ENCODE results near the gene FBXW4. TPM values are rescaled to one million over a fixed set of nuclear protein-coding genes. Genes with fewer than 3 reads are reported as not detected.

Gene FBXW4
- total and polyA plus RNA-seq, 8 donors: 36.6 to 95.3 (median 42.6) TPM

- no peaks in the 10 kb centered on the region for H3K9me3 ChIP-seq
- no peak for DNase-seq
- no peaks in the 10 kb centered on the region for H3K4me1 ChIP-seq
- no peak overlapping the region for H3K4me3 ChIP-seq
- intact Hi-C loops (cut with DNase I; ENCODE audit: low total_unique reads): no loop called here
- no peak for TF ChIP-seq POLR2A (IDR thresholded peaks at IDR 0.05)
- TF ChIP-seq CTCF (IDR thresholded peaks at IDR 0.05): no peak
- no peak for TF ChIP-seq POLR2AphosphoS5 (IDR thresholded peaks at IDR 0.05)
- TF ChIP-seq EP300 (IDR thresholded peaks at IDR 0.05): no peak
- H3K36me3 ChIP-seq: peaks cover 0 to 91% (median 86%) of the 10 kb centered on the region in 4 donors
- no peak overlapping the region for H3K27ac ChIP-seq
- WGBS, 5 donors: 69 to 82% (median 78%) methylated on average over 5 of the region's 5 CpGs
- H3K27me3 ChIP-seq: no peaks in the 10 kb centered on the region
These were observed 43.6 kb downstream of the FBXW4 start for GRCh38 chr10:101651336-101651735.

- H3K9me3 ChIP-seq: no peaks in the 10 kb centered on the region
- H3K4me1 ChIP-seq: no peaks in the 10 kb centered on the region
- H3K27me3 ChIP-seq: no peaks in the 10 kb centered on the region
- no peak for DNase-seq
- TF ChIP-seq POLR2A (IDR thresholded peaks at IDR 0.05) (no peak), CTCF (IDR thresholded peaks at IDR 0.05) (no peak), EP300 (IDR thresholded peaks at IDR 0.05) (no peak), POLR2AphosphoS5 (IDR thresholded peaks at IDR 0.05) (no peak)
- intact Hi-C loops (cut with DNase I; ENCODE audit: low total_unique reads): no loop called here
- peaks cover 0 to 91% (median 84%) of the 10 kb centered on the region in 4 donors for H3K36me3 ChIP-seq
- H3K4me3 ChIP-seq: no peak overlapping the region
- no peak overlapping the region for H3K27ac ChIP-seq
- 87 to 96% (median 92%) methylated on average over 6 to 15 of the region's 15 CpGs for WGBS, 5 donors
These were observed 44.1 kb downstream of the FBXW4 start for GRCh38 chr10:101650863-101651262.

GRCh38 chr10:101649525-101650085, 45.4 kb downstream of the FBXW4 start:
- H3K4me1 ChIP-seq: no peaks in the 10 kb centered on the region
- intact Hi-C loops (cut with DNase I; ENCODE audit: low total_unique reads): no loop called here
- WGBS, 5 donors: 87 to 96% (median 91%) methylated on average over 4 to 5 of the region's 5 CpGs
- H3K4me3 ChIP-seq: no peak overlapping the region
- H3K36me3 ChIP-seq: peaks cover 0 to 90% (median 76%) of the 10 kb centered on the region in 4 donors
- no peak overlapping the region for H3K27ac ChIP-seq
- no peaks in the 10 kb centered on the region for H3K9me3 ChIP-seq
- no peak for DNase-seq
- TF ChIP-seq POLR2AphosphoS5 (IDR thresholded peaks at IDR 0.05) (no peak), POLR2A (IDR thresholded peaks at IDR 0.05) (no peak), EP300 (IDR thresholded peaks at IDR 0.05) (no peak), CTCF (IDR thresholded peaks at IDR 0.05) (no peak)
- no peaks in the 10 kb centered on the region for H3K27me3 ChIP-seq

GRCh38 chr10:101647255-101647654, 47.7 kb downstream of the FBXW4 start:
- DNase-seq: no peak
- intact Hi-C loops (cut with DNase I; ENCODE audit: low total_unique reads): no loop called here
- H3K27ac ChIP-seq: no peak overlapping the region
- peaks cover 0 to 93% (median 76%) of the 10 kb centered on the region in 4 donors for H3K36me3 ChIP-seq
- no peaks in the 10 kb centered on the region for H3K27me3 ChIP-seq
- no peaks in the 10 kb centered on the region for H3K4me1 ChIP-seq
- H3K9me3 ChIP-seq: no peaks in the 10 kb centered on the region
- no peak overlapping the region for H3K4me3 ChIP-seq
- WGBS, 5 donors: 85 to 96% (median 94%) methylated on average over 2 of the region's 2 CpGs
- TF ChIP-seq EP300 (IDR thresholded peaks at IDR 0.05): no peak
- TF ChIP-seq CTCF (IDR thresholded peaks at IDR 0.05): no peak
- TF ChIP-seq POLR2A (IDR thresholded peaks at IDR 0.05): no peak
- TF ChIP-seq POLR2AphosphoS5 (IDR thresholded peaks at IDR 0.05): no peak

Measured in stomach (tissue), 9 donors.